MG63 (cell line): Measurements from ENCODE around the gene ITPA. TPM values are rescaled to one million over a fixed set of nuclear protein-coding genes. Genes with fewer than 3 reads are reported as not detected.
A peak's percentile ranks its signal among the peaks of the same experiment; 100 is the strongest.
"Not testable (repeated sequence)": the region's sequence is repeated elsewhere in the genome, so short reads cannot be mapped to it uniquely, and the experiment has no call there.

Experiments used
- DNase-seq: peaks from one replicate; pipeline ENCODE4 v3.0.0-alpha.2; 2020
- H3K27me3 ChIP-seq: fragments of 250-450 bp; sonication (Bioruptor Pico); 2 replicates; pipeline ENCODE4 v1.5.1; 2020; ENCODE audit warnings: mild to moderate bottlenecking, moderate library complexity
- H3K36me3 ChIP-seq: fragments of 250-450 bp; sonication (Bioruptor Pico); 2 replicates; pipeline ENCODE4 v1.5.1; 2020; ENCODE audit warnings: mild to moderate bottlenecking, moderate library complexity
- H3K4me3 ChIP-seq: fragments of 250-450 bp; sonication (Bioruptor Pico); 2 replicates; pipeline ENCODE4 v1.5.1; 2020; ENCODE audit warnings: mild to moderate bottlenecking, moderate library complexity
- H3K9me3 ChIP-seq: fragments of 250-450 bp; sonication (Bioruptor Pico); 2 replicates; pipeline ENCODE4 v1.5.1; 2020; ENCODE audit warnings: mild to moderate bottlenecking, moderate library complexity
- total RNA-seq: library from RNA; depleted of rRNA; stranded (reverse); fragments of >200 nt; shearing (Covaris generic); gene quantifications from 2 replicates; pipeline ENCODE4 v1.2.3, GENCODE V29; 2014; ENCODE audit warnings: low replicate concordance

Gene ITPA
- total RNA-seq, 1 experiment from 2014 or later: 48.5 TPM

- Histone ChIP-seq H3K36me3 (no peaks in the 10 kb centered on the region), H3K27me3 (peaks cover 6% of the 10 kb centered on the region; the same call in 1 of the 2 replicates), H3K4me3 (no peak overlapping the region), H3K9me3 (no peaks in the 10 kb centered on the region)
- DNase-seq: no peak
Measured at GRCh38 chr20:3171391-3172125, 37.7 kb upstream of the ITPA start.

DNA sequence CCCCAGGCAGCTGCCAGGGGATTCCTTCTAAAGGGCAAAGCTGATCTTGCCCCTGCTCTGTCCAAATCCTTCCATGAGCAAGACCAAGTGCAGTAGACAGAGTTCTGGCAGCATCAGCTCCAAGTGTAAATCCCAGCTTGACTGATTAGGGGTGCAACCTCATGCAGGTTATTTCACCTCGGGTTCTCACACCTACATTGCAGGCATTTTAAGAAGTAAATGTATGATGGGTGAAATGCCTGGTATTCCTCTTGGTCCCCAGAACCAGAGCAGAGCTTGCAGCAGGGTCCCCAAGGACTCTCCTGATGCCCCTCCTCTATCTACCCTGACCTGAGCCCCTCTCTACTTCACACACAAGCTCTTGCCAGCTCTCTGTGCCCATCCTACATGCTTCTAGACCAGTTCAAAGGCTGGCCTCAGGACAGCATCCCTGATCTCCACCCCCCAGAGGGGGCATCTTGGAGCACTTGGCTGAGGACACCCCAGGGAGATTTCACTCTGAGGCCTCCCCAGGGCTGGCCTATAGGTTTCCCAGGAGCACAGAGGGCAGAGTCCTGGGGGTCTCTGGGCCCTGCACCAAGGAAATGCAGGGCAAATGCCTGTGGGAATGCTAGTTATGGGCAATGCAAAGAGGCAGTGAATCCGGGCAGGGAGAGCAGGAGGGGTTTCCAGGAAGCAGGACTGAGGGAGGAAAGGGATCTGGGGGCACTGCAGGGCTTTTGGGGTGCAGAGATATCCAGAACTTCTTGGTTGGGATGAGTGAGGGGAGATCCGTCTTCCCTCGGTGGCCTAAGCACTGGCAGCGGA is 37.0 kb upstream of the ITPA start:
- Histone ChIP-seq H3K9me3 (no peaks in the 10 kb centered on the region), H3K36me3 (no peaks in the 10 kb centered on the region), H3K27me3 (peaks cover 6% of the 10 kb centered on the region; the same call in 1 of the 2 replicates), H3K4me3 (no peak overlapping the region)
- DNase-seq: no peak

GRCh38 chr20:3172933-3173609 is 36.2 kb upstream of the ITPA start, which contains the start of gene LZTS3:
TSS of gene LZTS3 (minus strand) at chr20:3173549. CDS start at chr20:3167163, 6,386 bp downstream.
- Histone ChIP-seq H3K27me3 (peaks cover 6% of the 10 kb centered on the region; the same call in 1 of the 2 replicates), H3K4me3 (peak within 1 kb of the TSS; percentile 61), H3K9me3 (no peaks in the 10 kb centered on the region), H3K36me3 (no peaks in the 10 kb centered on the region)
- DNase-seq: peak; percentile 37

GRCh38 chr20:3173610-3174441 is 35.5 kb upstream of the ITPA start:
- DNase-seq: peak; percentile 78
- Histone ChIP-seq H3K27me3 (peaks cover 6% of the 10 kb centered on the region; the same call in 1 of the 2 replicates), H3K36me3 (no peaks in the 10 kb centered on the region), H3K4me3 (peak overlapping the region; percentile 61), H3K9me3 (no peaks in the 10 kb centered on the region)

DNA sequence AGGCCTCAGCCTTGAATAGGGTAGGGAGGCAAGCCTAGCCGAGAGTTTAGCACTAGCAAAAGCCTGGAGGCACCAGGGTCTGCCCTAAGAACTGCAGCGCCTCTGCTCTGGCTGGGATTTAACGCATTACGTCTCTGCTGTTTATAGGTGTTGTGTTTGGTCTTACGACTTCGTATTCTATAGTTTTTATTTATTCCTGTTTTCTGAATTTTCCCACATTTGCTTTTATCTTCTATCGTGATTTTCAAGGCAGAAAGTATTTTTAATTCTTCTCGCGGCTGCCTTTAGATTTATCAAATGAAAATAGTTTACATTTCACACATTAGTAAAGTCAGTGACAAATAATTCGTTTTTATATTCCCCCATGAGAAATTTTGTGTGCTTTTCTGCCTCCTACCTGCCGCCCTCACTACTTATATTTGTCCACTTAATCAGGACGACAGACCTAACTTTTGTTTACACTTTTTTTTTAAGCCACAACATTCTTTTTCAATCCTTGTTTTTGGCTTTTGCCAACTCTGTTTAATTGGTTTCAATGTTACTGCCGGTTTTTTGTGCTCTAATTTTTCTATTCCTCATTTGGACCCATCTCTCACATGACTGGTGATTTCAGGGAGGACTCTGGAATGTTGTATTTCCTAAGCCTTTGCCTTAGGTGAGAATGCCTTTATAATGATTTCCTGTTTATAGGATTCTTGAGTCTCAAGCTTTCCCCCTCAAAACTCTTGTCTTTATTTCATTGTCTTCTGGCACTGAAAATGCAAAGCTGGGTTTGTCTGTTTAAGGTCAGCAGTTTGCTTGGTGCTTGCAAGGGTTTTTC is 34.6 kb upstream of the ITPA start:
- Histone ChIP-seq H3K27me3 (peaks cover 6% of the 10 kb centered on the region; the same call in 1 of the 2 replicates), H3K9me3 (no peaks in the 10 kb centered on the region), H3K4me3 (peak overlapping the region; percentile 61), H3K36me3 (no peaks in the 10 kb centered on the region)
- DNase-seq: no peak

- Histone ChIP-seq H3K36me3 (no peaks in the 10 kb centered on the region), H3K27me3 (peaks cover 6% of the 10 kb centered on the region; the same call in 1 of the 2 replicates), H3K9me3 (no peaks in the 10 kb centered on the region), H3K4me3 (no peak overlapping the region)
- no peak for DNase-seq
Measured at GRCh38 chr20:3175270-3175669, 34.0 kb upstream of the ITPA start.

DNA sequence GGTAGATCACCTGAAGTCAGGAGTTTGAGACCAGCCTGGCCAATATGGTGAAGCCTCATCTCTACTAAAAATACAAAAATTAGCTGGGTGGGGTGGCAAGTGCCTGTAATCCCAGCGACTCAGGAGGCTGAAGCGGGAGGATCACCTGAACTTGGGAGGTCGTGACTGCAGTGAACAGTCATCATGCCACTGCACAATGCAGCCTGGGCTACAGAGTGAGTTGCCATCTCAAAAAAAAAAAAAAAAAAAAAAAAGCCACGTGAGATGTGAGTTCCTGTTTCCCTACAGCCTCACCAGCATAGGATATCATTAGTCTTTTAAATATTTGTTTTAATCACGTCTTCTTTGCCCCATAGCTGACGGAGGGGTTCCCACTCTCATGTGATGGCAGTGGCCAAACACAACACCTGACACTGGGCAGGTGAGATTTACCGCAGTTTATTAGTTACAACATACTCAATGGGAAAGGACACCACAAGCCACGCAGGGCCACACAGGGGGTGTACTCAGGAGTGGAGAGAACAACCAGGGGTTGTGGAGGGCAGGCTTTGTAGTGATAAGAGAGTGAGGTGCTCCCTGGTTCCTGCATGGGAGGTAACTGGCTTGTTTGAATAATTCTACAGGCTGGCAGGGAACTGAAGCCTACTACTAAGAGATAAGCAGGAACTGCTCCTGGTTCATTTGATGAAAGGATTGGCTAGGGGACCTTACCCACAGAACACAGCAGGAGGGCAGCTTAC is 31.4 kb upstream of the ITPA start:
- Histone ChIP-seq H3K9me3 (no peaks in the 10 kb centered on the region), H3K4me3 (no peak overlapping the region), H3K27me3 (no peaks in the 10 kb centered on the region), H3K36me3 (no peaks in the 10 kb centered on the region)
- DNase-seq: no peak

- DNase-seq: no peak
- H3K4me3 ChIP-seq: no peak overlapping the region
- H3K27me3 ChIP-seq: no peaks in the 10 kb centered on the region
- H3K9me3 ChIP-seq: no peaks in the 10 kb centered on the region
- no peaks in the 10 kb centered on the region for H3K36me3 ChIP-seq
Measured at GRCh38 chr20:3180319-3180718, 29.0 kb upstream of the ITPA start.

DNA sequence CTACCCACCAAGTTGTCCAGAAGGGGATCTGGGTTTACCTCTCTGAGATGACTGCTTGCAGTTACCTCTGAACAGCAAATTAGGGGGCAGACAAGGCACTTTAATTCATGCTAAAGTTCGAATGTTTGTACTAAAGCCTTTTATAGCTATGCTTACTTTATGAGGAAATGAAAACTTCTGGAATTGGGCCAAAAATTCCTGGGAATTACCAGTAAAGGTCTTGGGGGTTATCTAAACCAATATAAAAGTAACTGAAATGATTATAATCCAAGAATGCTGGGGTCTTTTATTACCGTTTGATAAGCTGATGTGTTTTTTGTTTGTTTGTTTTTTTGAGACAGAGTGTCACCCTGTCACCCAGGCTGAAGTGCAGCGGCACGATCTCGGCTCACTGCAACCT is 28.0 kb upstream of the ITPA start:
- Histone ChIP-seq H3K4me3 (no peak overlapping the region), H3K27me3 (no peaks in the 10 kb centered on the region), H3K9me3 (no peaks in the 10 kb centered on the region), H3K36me3 (no peaks in the 10 kb centered on the region)
- DNase-seq: no peak

GRCh38 chr20:3182429-3182828 is 26.9 kb upstream of the ITPA start:
- H3K9me3 ChIP-seq, H3K4me3 ChIP-seq, H3K36me3 ChIP-seq, DNase-seq, H3K27me3 ChIP-seq: not testable (repeated sequence)

- no peaks in the 10 kb centered on the region for H3K27me3 ChIP-seq
- no peak for DNase-seq
- no peaks in the 10 kb centered on the region for H3K9me3 ChIP-seq
- no peak overlapping the region for H3K4me3 ChIP-seq
- H3K36me3 ChIP-seq: no peaks in the 10 kb centered on the region
Measured at GRCh38 chr20:3183896-3184612, 25.2 kb upstream of the ITPA start.

GRCh38 chr20:3187861-3188260 is 21.4 kb upstream of the ITPA start:
- H3K27me3 ChIP-seq, H3K36me3 ChIP-seq, H3K9me3 ChIP-seq, DNase-seq, H3K4me3 ChIP-seq: not testable (repeated sequence)

DNA sequence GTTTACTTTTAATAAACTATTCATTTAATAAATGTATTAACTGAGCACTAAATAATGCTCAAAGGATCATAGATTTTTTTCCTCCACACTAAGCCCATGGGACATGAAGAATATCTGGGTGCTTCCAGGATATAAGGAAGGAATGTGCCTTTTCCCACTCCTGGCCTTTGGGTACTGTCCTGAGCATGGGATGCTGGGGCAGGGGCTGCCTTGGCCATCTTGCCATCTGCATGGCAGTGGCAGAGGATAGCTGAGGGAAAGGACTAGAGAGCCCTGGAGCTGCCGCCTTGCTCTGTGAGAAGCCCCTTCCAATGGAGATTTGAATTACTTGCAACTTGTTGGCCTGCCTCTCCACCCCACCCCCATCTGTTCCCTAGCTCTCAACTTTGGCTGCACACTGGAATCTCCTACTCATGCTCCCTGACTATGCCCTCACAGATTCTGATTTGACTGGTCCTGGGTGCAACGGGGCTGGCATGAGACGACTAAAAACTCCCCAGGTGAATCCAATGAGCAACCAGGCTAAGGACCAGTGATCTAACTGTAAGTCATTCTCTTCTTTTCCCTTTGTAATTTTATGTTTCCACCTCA is 20.4 kb upstream of the ITPA start:
- no peak for DNase-seq
- Histone ChIP-seq H3K27me3 (no peaks in the 10 kb centered on the region), H3K9me3 (no peaks in the 10 kb centered on the region), H3K36me3 (no peaks in the 10 kb centered on the region), H3K4me3 (no peak overlapping the region)

- no peaks in the 10 kb centered on the region for H3K27me3 ChIP-seq
- no peaks in the 10 kb centered on the region for H3K36me3 ChIP-seq
- no peaks in the 10 kb centered on the region for H3K9me3 ChIP-seq
- H3K4me3 ChIP-seq: no peak overlapping the region
- no peak for DNase-seq
Measured at GRCh38 chr20:3189561-3190131, 19.7 kb upstream of the ITPA start.
